OCI-LY7 (cell line): ENCODE measurements around the gene SEZ6L. TPM values are rescaled to one million over a fixed set of nuclear protein-coding genes. Genes with fewer than 3 reads are reported as not detected.

Experiments
- BruUV-seq: library from RNA; stranded (reverse); fragments of 400-500 nt; replicated peaks from 2 replicates; lab custom pipeline; 2021; lab: Mats Ljungman, UMichigan
- CTCF ChIA-PET: fragments of 300-600 bp; sonication (Branson Sonifier 250); formaldehyde crosslinking; loops from one replicate; lab custom pipeline; 2022; ENCODE audit warnings: antibody characterized with exemption; ENCODE audit not compliant: unreplicated experiment; lab: Charles Lee
- POLR2A ChIA-PET: fragments of 300-600 bp; sonication (Branson Sonifier 250); formaldehyde crosslinking; loops from one replicate; lab custom pipeline; 2022; ENCODE audit warnings: antibody characterized with exemption; lab: Charles Lee
- DNase-seq: peaks from one replicate; pipeline ENCODE4 v3.0.0-alpha.2; 2015; ENCODE audit warnings: low spot score
- H2AFZ ChIP-seq: fragments of 200-600 bp; sonication (generic), shearing (Covaris generic); 2 replicates; pipeline ENCODE4 v1.6.1; 2014; ENCODE audit warnings: mild to moderate bottlenecking, antibody characterized with exemption, low read length, moderate library complexity
- H3K27ac ChIP-seq: fragments of 200-600 bp; sonication (generic); 2 replicates; pipeline ENCODE4 v1.5.1; 2014; ENCODE audit warnings: mixed run types, low read depth, mild to moderate bottlenecking, moderate library complexity, low read length, inconsistent platforms; ENCODE audit not compliant: poor library complexity, severe bottlenecking
- H3K36me3 ChIP-seq: fragments of 200-600 bp; sonication (generic); 2 replicates; pipeline ENCODE4 v1.6.1; 2014; ENCODE audit warnings: mild to moderate bottlenecking, antibody characterized with exemption, low read length, moderate library complexity, mixed read lengths; ENCODE audit not compliant: insufficient read depth
- H3K4me1 ChIP-seq: fragments of 200-600 bp; sonication (generic); 2 replicates; pipeline ENCODE4 v1.5.1; 2014; ENCODE audit warnings: mild to moderate bottlenecking, low read length; ENCODE audit not compliant: insufficient read depth, poor library complexity, severe bottlenecking
- H3K4me2 ChIP-seq: fragments of 200-600 bp; sonication (generic); 2 replicates; pipeline ENCODE4 v1.6.1; 2014; ENCODE audit warnings: mild to moderate bottlenecking, low read length
- H3K4me3 ChIP-seq: fragments of 200-600 bp; sonication (generic); 2 replicates; pipeline ENCODE4 v1.5.1; 2014; ENCODE audit warnings: mild to moderate bottlenecking, low read depth, low read length; ENCODE audit not compliant: poor library complexity, severe bottlenecking
- H3K79me2 ChIP-seq: fragments of 200-600 bp; sonication (generic); 2 replicates; pipeline ENCODE4 v1.6.1; 2016; ENCODE audit warnings: low read depth, mild to moderate bottlenecking, low read length, moderate library complexity, mixed read lengths; ENCODE audit not compliant: insufficient read depth
- H3K9me2 ChIP-seq: fragments of 200-600 bp; sonication (generic); 2 replicates; pipeline ENCODE4 v1.6.1; 2016; ENCODE audit warnings: mild to moderate bottlenecking, low read length, mixed read lengths; ENCODE audit not compliant: insufficient read depth
- H3K9me3 ChIP-seq: fragments of 200-600 bp; sonication (generic); 2 replicates; pipeline ENCODE4 v1.6.1; 2014; ENCODE audit warnings: mild to moderate bottlenecking, mixed run types, low read length, mixed read lengths
- H4K20me1 ChIP-seq: fragments of 200-600 bp; sonication (generic); 2 replicates; pipeline ENCODE4 v1.6.1; 2014; ENCODE audit warnings: mild to moderate bottlenecking, antibody characterized with exemption, low read length, moderate library complexity, mixed read lengths; ENCODE audit not compliant: insufficient read depth
- EZH2phosphoT487 ChIP-seq: fragments of 200-600 bp; sonication (generic); IDR thresholded peaks from 2 replicates; pipeline ENCODE4 v1.6.1; 2018; ENCODE audit warnings: low read depth, borderline replicate concordance, mild to moderate bottlenecking, mixed run types, antibody characterized with exemption, low read length, moderate library complexity, mixed read lengths
- intact Hi-C: fragments of 100-400 bp; cut with micrococcal nuclease; formaldehyde crosslinking; loops from one replicate; pipeline ENCODE4 v1.10.0; 2022; ENCODE audit not compliant: unreplicated experiment
- total RNA-seq, 2 experiments: library from RNA; depleted of rRNA in 1 of 2; stranded (reverse); fragments of >200 nt in 1 of 2; shearing (Covaris generic) in 1 of 2; gene quantifications; 2 replicates each; pipeline ENCODE4 v1.2.3, GENCODE V29; 2014 to 2022
- TF ChIP-seq, protein P1 (sequence below): fragments of 200-600 bp; sonication (generic); conservative IDR thresholded peaks from 2 replicates; pipeline ENCODE4 v1.5.1; 2014; ENCODE audit warnings: mild to moderate bottlenecking, antibody characterized with exemption, low read length, moderate library complexity, mixed read lengths

The SEZ6L gene
- total RNA-seq, 2 experiments from 2014 or later = not detected

DNA sequence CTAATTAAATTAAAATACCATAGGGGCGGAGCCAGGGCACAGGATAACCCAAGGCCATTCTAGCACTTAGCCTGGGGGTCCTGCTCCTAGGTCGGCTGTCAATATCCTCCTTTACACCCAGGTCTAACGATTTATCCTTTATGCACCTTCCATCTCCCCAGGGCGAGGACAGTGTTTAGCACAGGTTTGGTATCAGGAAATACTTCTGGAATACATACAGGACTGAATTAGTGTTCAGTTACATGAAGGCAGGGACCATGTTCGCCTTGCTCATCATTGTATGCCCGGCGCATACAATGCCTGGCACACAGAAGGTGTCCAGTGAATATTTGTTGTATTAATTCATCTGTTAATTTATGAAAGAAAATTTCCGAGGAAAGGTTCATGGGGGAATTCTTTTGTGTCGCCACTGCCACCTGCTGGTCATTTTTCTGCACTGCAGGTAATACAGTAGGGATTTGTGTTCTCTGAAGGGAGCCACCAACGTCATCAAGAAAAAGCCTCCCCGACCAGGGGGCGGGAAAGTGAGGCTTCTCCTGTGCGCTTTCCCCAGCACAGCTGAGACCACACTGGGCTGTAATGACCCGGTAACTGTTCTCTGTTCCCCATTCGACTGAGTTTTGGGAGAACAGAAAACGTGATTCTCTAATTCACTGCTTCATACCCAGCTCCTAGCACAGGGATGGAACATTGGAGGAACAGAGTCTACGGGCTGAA is 191.1 kb downstream of the SEZ6L start:
- Histone ChIP-seq H3K36me3 (no peaks in the 10 kb centered on the region), H3K27ac (no peak overlapping the region), H3K9me2 (no peaks in the 10 kb centered on the region), H4K20me1 (no peaks in the 10 kb centered on the region), H3K79me2 (no peaks in the 10 kb centered on the region), H3K4me2 (peak overlapping the region; percentile 51), H3K4me3 (no peak overlapping the region), H3K4me1 (no peaks in the 10 kb centered on the region), H2AFZ (peak overlapping the region; percentile 45; the same call in 1 of the 2 replicates), H3K9me3 (no peaks in the 10 kb centered on the region)
- CTCF ChIA-PET = no interaction called here
- no TSS peak for BruUV-seq
- intact Hi-C loops = loop anchor here (10.0 kb wide), 1 partner anchor 314 kb away; no protein-coding TSS in a partner anchor
- DNase-seq = peak; percentile 70
- POLR2A ChIA-PET = no interaction called here
- TF ChIP-seq EZH2phosphoT487 = no peak
- TF ChIP-seq, protein P1, sequence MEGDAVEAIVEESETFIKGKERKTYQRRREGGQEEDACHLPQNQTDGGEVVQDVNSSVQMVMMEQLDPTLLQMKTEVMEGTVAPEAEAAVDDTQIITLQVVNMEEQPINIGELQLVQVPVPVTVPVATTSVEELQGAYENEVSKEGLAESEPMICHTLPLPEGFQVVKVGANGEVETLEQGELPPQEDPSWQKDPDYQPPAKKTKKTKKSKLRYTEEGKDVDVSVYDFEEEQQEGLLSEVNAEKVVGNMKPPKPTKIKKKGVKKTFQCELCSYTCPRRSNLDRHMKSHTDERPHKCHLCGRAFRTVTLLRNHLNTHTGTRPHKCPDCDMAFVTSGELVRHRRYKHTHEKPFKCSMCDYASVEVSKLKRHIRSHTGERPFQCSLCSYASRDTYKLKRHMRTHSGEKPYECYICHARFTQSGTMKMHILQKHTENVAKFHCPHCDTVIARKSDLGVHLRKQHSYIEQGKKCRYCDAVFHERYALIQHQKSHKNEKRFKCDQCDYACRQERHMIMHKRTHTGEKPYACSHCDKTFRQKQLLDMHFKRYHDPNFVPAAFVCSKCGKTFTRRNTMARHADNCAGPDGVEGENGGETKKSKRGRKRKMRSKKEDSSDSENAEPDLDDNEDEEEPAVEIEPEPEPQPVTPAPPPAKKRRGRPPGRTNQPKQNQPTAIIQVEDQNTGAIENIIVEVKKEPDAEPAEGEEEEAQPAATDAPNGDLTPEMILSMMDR = peak; percentile 95

DNA sequence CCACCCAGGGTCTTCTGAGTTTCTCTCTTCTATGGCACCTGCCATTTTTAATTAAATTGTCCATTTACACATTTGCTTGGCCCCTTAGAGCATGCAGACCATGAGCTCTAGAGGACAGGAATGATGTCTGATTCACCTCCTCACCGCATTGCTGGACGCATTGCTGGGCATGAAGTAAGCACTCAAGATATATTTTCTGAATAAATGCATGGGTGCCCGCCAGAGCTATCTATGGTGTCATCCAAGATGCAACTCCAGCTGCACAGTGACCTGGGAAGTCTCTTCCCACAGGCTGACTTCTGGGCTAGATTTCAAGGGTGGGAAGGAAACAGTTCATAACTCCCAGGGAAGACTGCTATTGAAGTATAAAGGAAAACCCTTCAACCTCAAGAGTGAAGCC is 193.2 kb downstream of the SEZ6L start:
- no peaks in the 10 kb centered on the region for H3K4me1 ChIP-seq
- H3K4me2 ChIP-seq = no peak overlapping the region
- H3K27ac ChIP-seq = no peak overlapping the region
- ChIA-PET CTCF (no interaction called here), POLR2A (interaction anchor here (0.6 kb wide), 1 partner anchor 468 kb away, joined by 5 read pairs; no protein-coding TSS in a partner anchor)
- H3K9me3 ChIP-seq = no peaks in the 10 kb centered on the region
- no peak for DNase-seq
- BruUV-seq = no TSS peak
- no peak overlapping the region for H3K4me3 ChIP-seq
- no peaks in the 10 kb centered on the region for H3K79me2 ChIP-seq
- intact Hi-C loops = loop anchor here (10.0 kb wide), 1 partner anchor 312 kb away; no protein-coding TSS in a partner anchor
- no peaks in the 10 kb centered on the region for H3K36me3 ChIP-seq
- no peak overlapping the region for H2AFZ ChIP-seq
- no peaks in the 10 kb centered on the region for H4K20me1 ChIP-seq
- no peaks in the 10 kb centered on the region for H3K9me2 ChIP-seq
- TF ChIP-seq, protein P1 = no peak
- TF ChIP-seq EZH2phosphoT487 = no peak
